ENCODE measurements around the gene GADD45GIP1. TPM values are rescaled to one million over a fixed set of nuclear protein-coding genes. Genes with fewer than 3 reads are reported as not detected.

Gene GADD45GIP1
- polyA plus RNA-seq (ENCODE audit: insufficient read length in 10 of 10): 10 to 100 TPM; 31.4 to 56.6 (median 38.7) TPM
- long read RNA-seq, donor 1, transcript GADD45GIP1-201 (2 exons, 1,782 nt): major isoform, 102 of 102 reads
- long read RNA-seq, donor 1, partial matches to known transcripts: 0 of 102 reads
- long read RNA-seq, donor 1, other reads (novel, unspliced or antisense): 0 of 102 reads
- long read RNA-seq, donor 2, transcript GADD45GIP1-201 (2 exons, 1,782 nt): major isoform, 75 of 75 reads
- long read RNA-seq, donor 2, partial matches to known transcripts: 0 of 75 reads
- long read RNA-seq, donor 2, other reads (novel, unspliced or antisense): 0 of 75 reads
- long read RNA-seq, donor 3: 0 reads
- long read RNA-seq, donor 4, transcript GADD45GIP1-201 (2 exons, 1,782 nt): major isoform, 65 of 65 reads
- long read RNA-seq, donor 4, partial matches to known transcripts: 0 of 65 reads
- long read RNA-seq, donor 4, other reads (novel, unspliced or antisense): 0 of 65 reads
- long read RNA-seq, donor 5, transcript GADD45GIP1-201 (2 exons, 1,782 nt): major isoform, 90 of 90 reads
- long read RNA-seq, donor 5, partial matches to known transcripts: 0 of 90 reads
- long read RNA-seq, donor 5, other reads (novel, unspliced or antisense): 0 of 90 reads
- long read RNA-seq, donor 6, transcript GADD45GIP1-201 (2 exons, 1,782 nt): major isoform, 86 of 373 reads
- long read RNA-seq, donor 6, partial matches to known transcripts: 116 of 373 reads
- long read RNA-seq, donor 6, other reads (novel, unspliced or antisense): 171 of 373 reads
- long read RNA-seq, donor 7, transcript GADD45GIP1-201 (2 exons, 1,782 nt): major isoform, 48 of 188 reads
- long read RNA-seq, donor 7, partial matches to known transcripts: 51 of 188 reads
- long read RNA-seq, donor 7, other reads (novel, unspliced or antisense): 89 of 188 reads
- long read RNA-seq, donor 8, transcript GADD45GIP1-201 (2 exons, 1,782 nt): major isoform, 57 of 63 reads
- long read RNA-seq, donor 8, partial matches to known transcripts: 6 of 63 reads
- long read RNA-seq, donor 8, other reads (novel, unspliced or antisense): 0 of 63 reads
- long read RNA-seq, donor 9, transcript GADD45GIP1-201 (2 exons, 1,782 nt): major isoform, 8 of 8 reads
- long read RNA-seq, donor 9, partial matches to known transcripts: 0 of 8 reads
- long read RNA-seq, donor 9, other reads (novel, unspliced or antisense): 0 of 8 reads

DNA sequence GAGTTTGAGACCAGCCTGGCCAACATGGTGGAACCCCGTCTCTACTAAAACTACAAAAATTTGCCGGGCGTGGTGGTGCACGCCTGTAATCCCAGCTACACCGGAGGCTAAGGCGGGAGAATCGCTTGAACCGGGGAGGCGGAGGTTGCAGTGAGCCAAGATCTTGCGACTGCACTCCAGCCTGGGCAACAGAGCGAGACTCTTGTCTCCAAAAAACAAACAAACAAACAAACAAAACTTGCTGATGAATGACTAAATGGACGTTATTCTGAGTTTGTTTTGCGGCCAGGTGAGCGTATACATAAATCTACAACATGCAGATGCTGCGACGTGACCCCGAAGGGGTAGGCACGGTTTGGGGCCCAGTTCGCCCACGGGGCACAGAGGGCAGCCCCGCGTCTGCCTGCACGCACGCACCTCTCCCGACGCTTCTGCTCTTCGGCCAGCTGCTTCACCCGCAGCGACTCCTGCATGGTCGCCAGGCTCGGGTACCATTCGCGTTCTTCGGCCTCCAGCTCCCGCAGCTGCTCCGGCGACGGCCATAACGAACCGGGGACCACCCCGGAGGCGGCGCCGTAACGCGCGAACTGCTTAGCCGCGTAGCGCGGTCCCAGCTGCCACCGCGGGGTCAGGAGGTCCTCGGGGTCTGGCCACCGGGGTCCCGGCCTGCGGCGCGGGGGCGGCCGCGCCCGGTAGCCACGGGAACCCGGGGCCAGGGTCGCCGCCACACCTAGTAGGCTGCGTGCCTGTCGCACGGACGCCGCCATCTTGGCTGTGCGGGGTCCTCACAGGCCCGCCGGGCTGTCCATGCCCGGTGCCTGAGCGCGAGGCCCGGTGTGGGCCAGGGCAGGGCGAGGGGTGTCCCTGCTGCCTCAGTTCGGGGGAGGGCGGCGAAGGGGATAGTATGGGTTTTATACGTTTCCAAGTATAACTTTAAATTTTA lies at the start of gene GADD45GIP1:
Gene GADD45GIP1, minus strand, starts transcription at position 778 of the 943 bp plus-strand sequence. Its CDS starts 11 bp downstream, at position 767.
- peak; percentile 70 to 92 (median 81) for DNase-seq

DNA sequence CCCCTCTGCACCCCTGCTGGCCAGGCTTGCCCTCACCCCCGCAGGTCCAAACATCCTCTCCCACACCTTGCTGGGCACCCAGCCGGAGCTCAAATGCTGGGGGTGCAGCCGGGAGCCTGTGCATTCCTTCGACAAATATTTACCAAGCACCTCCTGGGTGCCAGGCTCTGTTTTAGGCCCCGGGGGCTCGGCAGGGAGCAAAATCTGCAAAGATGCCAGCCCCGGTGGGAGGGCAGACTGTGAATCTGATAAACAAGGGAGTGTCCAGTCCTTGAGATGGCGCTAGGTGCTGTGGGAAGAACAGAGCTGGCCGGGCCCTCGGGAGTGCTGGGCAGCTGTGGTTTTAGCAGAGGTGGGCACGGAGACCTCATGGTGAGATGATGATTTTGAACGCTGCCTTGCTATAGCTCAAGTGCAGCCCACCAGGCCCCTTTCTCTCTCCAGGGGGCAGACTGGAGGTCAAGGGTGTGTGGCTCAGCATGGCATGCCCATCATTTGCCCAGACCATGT lies 48.9 kb upstream of the GADD45GIP1 start:
- no peak for DNase-seq

GRCh38 chr19:13005253-13005652 lies 48.2 kb upstream of the GADD45GIP1 start:
- DNase-seq: no peak

- DNase-seq: no peak
These were observed 47.2 kb upstream of the GADD45GIP1 start for GRCh38 chr19:13004273-13004672.

DNA sequence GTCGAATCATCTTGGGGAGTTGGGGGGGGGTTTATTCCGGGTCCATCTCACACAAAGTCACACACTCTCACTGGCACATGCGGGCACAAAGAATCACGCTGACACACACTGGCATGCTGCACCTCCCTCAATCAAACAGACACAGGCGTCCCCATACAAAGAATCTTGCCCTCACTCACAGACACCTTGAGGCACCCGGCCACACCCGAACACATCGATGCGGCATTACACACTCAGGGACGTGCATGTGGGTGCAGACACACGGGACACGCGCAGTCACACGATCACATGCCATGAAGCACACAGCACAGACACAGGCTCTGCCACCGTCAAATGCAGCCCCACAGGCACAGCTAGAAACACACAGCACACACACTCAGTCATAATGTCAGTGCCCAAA lies 46.1 kb upstream of the GADD45GIP1 start:
- DNase-seq: peak in 1 of 3 donors; percentile 21

GRCh38 chr19:13002166-13002898 lies 45.3 kb upstream of the GADD45GIP1 start:
- DNase-seq: peak; percentile 84 to 96 (median 92)

DNA sequence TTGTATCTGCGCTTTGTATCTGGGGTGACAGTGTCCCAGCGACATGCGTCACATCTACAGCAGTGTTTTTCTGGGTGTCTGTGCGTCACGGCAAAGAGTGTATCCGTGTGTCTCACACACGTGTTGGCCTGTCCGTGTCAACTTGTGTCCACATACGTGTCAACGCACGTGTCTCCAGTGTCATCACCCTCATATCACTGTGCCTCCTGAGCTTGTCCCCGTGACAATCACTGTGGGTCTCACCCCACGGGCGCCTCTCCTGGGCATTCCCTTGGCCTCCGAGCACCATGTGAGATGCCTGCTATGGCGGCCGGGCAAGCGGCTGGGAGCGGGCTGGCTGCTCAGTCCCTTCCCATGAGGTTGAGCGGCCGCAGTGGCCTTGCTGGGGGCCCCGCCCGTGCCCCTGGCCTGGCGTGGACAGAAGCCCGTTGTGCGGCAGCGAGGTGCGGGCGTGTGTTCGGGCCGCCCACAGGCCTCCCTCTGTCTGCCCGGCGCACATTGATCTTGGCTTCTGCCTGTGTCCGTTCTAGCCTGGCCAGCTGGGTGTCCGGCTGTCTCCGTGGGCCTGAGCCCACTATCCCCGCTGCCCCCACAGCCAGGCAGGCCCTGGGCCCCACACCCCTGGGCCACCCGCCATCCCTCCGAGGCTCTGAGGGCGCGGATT lies 44.6 kb upstream of the GADD45GIP1 start:
- DNase-seq: no peak

- DNase-seq: no peak
These were observed 44.1 kb upstream of the GADD45GIP1 start for GRCh38 chr19:13001166-13001501.

DNA sequence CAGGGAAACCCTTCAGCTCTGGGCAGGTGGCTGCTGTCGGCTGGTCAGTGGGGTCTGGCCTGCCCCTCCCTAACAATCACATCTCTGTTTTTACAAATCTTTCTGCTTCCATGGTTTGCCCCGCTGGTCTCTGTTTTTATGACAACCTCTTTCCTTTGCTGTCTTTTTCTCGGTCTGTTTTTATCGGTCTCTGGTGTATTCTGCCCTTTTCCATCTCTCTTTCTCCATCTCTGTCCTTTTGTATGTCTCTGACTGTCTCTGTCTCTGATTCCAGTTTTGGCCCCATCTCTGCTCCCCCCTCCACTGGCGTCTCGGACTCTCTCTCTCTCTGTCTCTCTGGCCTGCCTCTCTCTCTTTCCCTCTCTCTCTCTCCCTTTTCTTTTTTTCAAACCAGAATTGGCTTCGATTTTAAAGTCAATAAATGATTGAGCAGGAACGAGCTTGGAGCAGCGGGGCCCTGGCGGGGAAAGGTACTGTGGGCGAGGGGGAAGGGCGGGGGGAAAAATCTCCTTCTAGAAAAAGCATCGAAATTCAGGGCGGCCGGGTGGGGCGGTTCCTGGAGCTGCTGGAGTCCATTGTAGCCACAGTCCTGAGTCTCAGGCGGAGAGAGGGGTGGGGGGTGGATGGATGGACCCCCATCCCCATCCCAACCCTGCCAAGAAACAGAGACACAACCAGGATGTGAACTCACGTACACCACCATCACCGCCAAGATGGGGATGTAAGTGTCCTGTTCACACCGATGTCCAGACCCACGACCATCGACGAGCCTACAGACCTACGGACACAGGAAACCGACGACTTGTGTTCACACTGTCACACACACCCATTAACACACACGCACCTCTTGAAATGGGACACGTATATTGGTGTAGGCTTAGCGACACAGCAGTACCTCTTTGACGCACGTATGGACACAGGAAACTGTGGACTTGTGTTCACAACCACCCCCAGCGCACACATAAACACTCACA lies 41.2 kb upstream of the GADD45GIP1 start:
- DNase-seq: peak in 2 of 3 donors; percentile 70 to 87

DNA sequence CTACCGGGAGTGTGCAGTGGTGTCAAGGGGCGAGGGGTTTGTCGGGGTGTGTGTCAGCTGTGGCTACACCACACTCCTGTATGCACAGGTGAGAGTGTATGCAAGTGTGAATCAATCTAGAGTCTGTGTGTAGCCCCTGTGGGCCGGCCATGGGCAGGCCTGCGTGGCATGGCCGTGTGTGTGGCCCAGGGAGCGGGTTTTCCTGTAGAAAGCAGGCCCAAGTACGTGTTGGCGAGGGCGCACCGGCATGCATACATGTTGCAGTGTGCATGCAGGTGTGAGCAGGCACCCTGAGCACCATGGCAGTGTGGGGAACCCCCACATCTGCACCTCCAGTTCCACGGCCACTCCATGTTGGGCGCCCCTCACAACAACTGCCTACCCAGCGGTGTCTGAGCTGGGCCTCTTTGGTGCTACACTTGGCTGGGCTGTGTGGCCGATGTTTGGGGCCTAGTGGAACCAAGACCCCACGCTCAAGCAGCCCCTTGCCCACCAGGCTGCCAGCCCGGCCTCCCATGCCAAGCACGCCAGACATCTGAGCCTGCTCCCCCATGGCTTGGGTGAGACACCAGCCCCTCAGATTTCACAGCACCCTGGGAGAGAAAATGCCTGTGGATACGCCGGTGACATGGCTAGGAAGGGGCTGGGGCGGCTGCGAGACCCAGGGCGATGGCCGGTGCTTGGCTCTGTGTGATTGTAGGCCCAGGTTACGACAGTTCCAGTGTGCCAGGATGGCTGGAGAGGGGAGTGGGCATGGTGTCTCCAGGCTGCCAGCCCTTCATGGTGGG lies 40.4 kb upstream of the GADD45GIP1 start:
- DNase-seq: peak in 1 of 3 donors; percentile 62

DNA sequence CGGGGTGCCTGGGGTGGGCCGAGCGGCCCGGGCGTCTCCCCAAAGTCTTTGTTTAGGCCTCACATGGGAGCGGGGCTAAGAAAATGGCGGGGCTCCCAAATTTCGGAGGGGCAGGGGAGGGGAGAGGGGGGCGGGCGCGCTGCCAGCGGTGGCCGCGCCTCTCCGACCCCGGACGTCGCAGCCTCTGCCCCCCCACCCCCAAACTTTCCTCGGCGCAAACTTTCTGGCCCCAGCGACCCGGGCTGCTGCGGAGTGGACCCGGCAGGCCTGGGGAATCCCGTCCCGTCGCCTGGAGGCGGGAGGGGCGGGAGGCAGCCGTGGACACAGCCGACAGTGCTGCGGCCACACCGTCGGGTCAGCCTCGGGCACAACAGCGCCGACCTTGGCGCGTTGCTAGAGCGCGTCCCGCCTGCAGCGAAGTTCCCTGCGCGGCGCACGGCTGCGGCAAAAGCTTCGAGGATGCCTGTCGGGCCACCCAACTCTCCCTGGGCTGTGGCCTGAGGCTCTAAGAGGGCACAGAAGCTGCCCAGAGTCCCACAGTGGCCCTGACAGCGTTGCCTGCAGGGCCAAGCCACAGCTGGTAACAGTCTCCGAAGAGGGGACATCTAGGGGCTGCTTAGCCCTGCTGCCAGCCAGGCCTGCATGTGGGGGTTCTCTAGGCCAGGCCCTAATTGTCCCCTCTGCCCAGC lies 39.5 kb upstream of the GADD45GIP1 start:
- peak in 2 of 3 donors; percentile 49 to 82 for DNase-seq

DNA sequence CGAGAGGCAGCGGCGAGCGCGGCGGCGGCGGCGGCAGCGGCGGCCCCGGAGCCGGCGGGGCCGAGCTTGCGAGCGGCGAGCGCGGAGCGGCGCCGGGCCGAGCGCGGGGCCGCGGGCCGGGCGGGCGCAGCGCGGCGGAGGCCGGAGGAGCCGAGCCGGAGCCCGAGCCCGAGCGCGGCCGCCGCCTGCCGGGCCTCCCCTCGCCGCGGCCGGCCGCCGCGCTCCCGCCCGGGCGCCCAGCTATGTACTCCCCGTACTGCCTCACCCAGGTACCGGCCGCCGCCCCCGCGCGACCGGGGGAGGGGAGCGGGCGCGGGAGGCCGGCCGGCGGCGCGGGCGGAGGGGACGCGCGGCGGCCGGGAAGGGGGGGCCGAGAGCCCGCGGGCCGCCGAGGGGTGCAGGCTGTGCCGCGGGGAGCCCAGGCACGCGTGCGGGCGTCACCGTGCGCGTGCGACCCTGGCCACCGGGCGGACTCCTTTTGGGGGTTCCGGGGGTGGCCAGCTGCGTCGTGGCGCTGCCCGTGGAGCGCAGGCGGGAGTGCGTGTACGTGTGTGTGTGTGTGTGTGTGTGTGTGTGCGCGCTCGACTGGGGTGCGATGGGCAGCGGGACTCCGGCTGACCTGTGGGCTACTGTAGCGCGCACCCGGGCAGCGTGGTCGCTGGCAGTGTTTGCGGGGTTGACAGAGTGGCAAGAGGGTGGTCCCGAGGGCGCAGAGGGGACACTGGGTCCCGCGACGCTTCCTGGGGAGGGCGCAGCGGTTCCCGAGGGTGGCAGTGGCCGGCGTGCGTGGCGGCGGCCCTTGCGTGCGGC lies 38.8 kb upstream of the GADD45GIP1 start:
- DNase-seq: no peak

DNA sequence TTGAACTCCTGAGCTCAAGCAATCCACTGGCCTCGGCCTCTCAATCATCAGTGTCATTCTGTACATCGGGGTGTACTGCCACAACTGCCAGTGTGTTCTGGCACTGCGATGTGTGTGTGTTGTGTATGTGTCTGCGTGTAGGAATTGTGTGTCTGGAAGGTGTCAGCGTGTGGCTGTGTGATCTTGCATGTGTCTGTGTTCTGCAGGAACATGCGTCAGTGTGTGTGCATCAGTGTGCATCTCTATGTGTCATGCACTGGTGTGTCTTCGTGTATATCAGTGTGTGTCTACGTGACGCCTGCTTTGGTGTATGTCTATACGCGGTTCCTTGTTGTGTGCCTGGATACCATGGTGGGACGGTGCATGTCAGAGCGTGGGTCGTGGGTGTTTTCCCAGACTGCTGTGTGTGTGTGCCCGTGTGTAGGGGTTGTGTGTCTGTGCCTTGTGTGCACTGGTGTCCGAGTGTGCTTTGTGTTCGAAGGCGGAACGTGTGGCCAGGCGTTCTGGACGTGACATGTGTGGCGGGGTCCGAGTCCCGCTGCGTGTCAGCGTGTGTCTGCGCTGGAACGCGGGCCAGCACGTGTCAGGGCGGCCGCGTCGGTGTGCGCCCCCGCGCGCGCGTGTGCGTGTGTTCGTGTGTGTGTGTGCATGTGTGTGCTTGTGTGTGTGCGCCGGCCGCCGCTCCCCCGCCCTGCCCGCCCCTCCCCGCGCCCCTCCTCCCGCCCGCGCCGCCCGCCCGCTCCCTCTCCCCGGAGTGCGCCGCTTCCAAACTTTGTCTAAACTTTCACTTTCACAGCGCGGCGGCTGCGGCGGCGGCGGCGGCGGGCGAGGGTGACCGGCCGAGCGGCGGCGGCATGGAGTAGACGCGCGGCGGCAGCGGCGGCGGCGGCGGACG lies 37.9 kb upstream of the GADD45GIP1 start, which contains the start of gene NFIX:
Gene NFIX, plus strand, starts transcription at position 775 of the 895 bp plus-strand sequence. CDS start 363 bp downstream, outside the sequence.
- peak in 2 of 3 donors; percentile 68 to 86 for DNase-seq

GRCh38 chr19:12993562-12993961 lies 36.5 kb upstream of the GADD45GIP1 start:
- DNase-seq: peak in 1 of 3 donors; percentile 25
